NCI-H2171 treated with DMSO at 0.1 percent for 48 hours (cell line): ENCODE data around the gene AGAP3.

ENCODE experiments used
- DNase-seq: peaks from one replicate; lab custom pipeline; 2025; lab: John Stamatoyannopoulos, UW

AGAP3 gene

GRCh38 chr7:151057989-151058780 is 28.1 kb upstream of the AGAP3 start:
- DNase-seq: peak; percentile 100

GRCh38 chr7:151058781-151059366 is 27.4 kb upstream of the AGAP3 start:
- peak; percentile 30 for DNase-seq

GRCh38 chr7:151059367-151060112 is 26.7 kb upstream of the AGAP3 start, which contains the start of gene SLC4A2:
SLC4A2 (plus strand) TSS chr7:151059589; CDS start chr7:151061988, 2,399 bp downstream.
- peak; percentile 38 for DNase-seq

DNA sequence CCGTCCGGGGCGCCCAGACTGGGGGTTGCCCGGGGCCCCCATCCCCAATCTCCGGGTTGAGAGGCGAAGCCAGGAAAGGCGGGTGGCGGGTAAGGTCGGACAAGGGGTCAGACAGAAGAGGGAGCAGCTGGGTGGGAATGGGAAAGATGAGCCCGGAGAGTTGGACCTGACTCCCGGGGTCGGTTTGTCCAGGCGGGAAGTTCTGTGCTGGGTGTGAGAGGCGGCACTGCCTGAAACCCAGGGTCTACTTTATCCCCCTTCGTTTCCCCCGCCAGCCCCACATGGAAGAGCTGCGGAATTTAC is 26.2 kb upstream of the AGAP3 start:
- DNase-seq: no peak

GRCh38 chr7:151060416-151061212 is 25.7 kb upstream of the AGAP3 start:
- DNase-seq: peak; percentile 13

DNA sequence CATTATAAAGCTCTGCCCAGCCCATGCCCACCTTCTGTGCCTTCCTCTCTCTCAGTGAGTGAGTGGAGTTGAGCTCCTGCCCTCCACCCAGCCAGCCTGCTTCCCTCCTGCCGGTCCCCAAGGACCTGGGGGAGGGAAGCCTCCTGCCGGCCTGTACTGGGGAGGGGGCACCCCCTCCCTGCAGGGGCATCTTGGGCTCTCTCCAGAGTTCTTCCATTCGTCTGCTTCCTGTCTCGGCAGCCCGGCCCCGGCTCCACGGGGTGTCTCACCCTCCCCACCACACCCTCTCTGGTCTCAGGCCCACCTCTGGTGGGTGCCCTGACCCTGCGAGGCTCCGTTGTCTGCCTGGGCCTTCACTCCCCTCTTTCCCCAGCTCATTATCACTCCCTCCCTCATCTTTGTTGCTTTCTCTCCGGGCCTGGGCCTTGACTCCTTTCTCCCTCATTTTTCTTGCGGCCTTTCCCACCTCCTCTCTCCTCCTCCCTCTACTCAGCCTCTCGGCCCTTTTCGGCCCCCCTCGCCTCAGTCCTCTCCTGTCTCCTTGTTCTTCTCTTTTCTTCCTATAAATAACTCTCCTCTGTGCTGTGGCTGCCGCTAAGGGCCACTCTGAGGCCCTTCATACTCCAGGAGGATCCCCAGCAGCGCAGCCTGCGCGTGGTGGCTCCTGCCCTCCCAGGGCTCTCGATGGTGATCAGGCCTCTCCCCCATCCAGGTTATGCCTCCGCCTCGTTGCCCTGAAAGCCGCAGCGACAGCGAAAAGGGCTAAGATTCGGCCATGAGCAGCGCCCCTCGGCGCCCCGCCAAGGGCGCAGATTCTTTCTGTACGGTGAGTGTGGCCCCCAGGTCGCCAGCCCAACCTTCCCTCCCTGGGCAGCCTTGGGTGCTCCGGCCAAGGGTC is 24.8 kb upstream of the AGAP3 start:
- DNase-seq: no peak

GRCh38 chr7:151062111-151062398 is 24.2 kb upstream of the AGAP3 start:
- no peak for DNase-seq

DNA sequence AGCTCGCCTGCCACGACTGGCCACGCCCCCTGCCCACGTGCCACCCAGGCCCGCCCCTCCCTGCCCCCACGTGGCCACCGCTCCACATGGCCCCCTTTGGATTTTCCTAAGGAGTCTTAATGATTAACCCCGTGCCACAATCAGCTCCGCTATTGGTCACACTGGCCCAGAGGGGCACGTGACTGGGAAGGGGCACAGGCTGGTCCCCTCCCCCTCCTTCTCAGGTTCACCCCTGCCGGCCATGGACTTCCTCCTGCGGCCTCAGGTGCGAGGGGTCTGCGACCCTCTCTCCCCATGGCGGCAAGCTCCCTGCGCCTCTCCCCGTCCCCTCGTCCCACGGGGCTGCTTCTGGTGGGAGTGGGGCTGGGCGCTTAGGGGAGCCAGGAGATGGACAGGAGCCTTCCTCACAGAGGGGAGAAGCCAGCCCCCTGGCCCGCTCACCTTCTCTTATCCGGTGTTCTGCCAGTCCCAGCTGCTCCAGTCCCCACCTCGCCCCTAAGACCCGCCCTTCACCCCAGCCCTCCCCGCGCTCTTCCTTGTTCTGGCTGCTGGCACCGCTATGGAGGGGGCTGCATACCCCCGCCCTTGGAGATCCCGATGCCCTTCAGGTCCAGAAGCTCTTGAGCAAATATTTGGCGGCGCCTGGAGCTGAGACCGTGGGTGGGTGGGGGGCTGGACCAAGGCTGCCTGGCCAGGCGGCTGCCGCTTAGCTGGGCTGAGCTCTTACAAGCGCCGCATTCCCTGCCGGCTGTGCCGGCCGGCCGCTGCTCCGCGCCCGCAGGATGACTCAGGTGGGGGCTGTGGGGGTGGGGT is 23.7 kb upstream of the AGAP3 start:
- no peak for DNase-seq

DNA sequence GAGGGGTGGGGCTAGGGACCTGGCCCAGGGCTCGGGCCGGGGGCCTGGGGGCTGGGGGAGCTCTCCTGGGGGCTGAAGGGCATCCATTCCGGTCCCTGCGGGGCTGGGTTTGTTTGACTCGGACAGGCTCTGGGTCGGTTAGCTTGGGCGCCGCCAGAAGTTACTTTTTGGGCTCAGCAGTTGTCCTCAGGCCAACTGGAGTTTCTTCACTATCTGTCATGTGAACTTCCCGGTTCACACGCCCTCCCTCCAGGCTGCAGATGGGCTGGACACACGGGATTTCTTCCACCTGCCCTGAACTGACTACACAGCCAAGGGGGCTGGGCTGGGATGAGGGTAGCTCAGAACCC is 23.1 kb upstream of the AGAP3 start:
- no peak for DNase-seq

DNA sequence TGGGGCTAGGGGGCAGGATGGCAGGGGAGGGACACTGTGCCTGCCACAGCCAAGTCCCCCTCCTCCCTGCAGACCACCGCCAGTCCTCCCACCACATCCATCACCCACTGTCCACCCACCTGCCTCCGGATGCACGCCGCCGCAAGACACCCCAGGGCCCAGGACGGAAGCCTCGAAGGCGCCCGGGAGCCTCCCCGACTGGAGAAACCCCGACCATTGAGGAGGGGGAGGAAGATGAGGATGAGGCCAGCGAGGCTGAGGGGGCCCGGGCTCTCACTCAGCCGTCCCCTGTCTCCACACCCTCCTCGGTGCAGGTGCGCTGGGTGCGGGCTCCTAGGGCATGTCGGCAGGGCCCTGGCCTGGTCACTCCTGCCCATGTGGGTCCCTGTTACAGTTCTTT is 21.8 kb upstream of the AGAP3 start:
- no peak for DNase-seq

DNA sequence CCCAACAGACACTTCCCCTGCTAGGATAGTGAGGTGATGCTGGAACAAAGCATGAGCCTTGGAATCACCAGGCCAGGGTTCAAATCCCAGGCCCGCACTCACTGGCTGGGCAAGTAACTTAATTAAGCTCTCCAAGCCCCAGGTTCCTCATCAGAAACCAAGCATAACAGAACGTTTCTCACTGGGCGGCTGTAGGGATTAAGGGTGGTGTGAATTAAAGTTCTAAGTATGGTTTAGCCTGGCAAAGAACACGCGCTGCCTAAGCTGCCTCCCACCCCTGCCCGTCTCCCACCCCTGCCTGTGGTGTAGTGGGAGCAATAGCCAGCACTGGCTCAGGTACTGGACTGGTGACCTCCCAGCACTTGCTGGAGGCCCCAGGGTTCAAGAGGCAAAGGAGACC is 21.3 kb upstream of the AGAP3 start:
- DNase-seq: no peak

DNA sequence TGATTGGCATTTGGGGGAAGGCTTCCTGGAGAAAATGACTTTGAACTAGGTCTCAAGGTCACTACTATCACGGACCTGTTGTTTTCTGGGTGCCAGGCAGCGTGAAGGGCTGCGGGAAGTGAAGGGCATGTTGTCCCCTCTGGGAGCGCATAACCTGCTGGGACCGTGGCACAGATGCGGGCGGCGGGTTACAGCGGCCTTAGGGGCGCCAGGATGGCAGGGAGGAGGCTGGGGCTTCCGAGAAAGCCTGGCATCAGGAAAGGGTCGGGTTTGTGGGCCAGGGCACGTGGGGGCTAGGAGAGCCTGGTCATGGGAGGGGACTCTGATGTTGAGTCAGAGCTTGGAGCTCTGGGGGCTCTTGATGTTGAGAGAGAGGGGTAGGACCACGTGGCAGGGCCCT is 20.8 kb upstream of the AGAP3 start:
- DNase-seq: no peak

- DNase-seq: no peak
These were observed 19.9 kb upstream of the AGAP3 start for GRCh38 chr7:151066273-151066974.

DNA sequence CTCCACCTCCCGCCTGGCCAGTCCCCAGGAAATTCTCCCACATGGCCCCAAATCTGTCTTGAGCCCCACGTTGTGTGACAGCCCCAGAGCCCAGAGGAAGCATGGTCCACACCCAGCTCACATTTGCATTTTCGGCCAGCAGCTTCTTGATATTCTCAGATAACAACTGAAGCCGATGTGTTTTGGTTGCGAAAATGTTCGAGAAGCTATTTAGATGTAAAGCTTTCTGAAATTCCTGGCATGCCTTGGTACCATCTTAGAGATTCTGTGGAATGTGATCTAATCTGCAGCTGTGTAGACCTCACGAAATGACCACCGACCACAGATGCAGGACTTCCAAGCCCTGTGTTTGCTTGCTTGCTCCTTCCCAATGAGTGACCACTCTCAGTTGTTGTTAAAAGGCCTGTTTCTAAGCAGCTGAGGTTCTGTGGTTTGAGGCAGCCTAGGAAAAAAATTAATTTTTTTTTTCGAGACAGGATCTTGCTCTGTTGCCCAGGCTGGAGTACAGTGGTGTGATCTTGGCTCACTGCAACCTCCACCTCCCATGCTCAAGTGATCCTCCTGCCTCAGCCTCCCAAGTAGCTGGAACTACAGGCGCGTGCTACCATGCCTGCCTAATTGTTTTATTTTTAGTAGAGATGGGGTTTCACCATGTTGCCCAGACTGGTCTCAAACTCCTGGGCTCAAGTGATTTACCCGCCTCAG is 18.1 kb upstream of the AGAP3 start:
- no peak for DNase-seq

- DNase-seq: no peak
These were observed 16.3 kb upstream of the AGAP3 start for GRCh38 chr7:151069841-151070573.

DNA sequence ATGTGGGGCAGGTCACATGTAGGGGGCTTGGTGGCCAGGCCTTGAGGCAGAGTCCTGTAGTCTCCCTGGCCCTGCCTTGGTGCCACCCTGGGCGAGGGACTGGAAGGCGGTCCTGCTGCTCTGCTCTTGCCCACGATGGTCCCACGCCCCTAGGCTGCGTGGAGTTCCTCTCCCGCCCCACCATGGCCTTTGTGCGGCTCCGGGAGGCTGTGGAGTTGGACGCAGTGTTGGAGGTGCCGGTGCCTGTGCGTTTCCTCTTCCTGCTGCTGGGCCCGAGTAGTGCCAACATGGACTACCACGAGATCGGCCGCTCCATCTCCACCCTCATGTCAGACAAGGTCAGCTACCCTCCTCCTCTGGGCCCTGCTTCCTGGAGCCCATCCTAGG is 15.7 kb upstream of the AGAP3 start:
- no peak for DNase-seq

GRCh38 chr7:151071032-151071866 is 15.0 kb upstream of the AGAP3 start:
- DNase-seq: no peak

GRCh38 chr7:151073990-151074389 is 12.3 kb upstream of the AGAP3 start:
- no peak for DNase-seq
